SK-N-MC (cell line): ENCODE results near the gene SMG1.

Experiments used
- EZH2 ChIP-seq: fragments of 200-600 bp; sonication (generic); IDR thresholded peaks from one replicate; pipeline ENCODE4 v1.6.1; 2017; ENCODE audit warnings: antibody characterized with exemption
- FOXP2 ChIP-seq: optimal IDR thresholded peaks from 2 replicates; pipeline ENCODE3; 2011; ENCODE audit warnings: mild to moderate bottlenecking, moderate library complexity; ENCODE audit not compliant: insufficient read depth; ENCODE audit errors: extremely low read length, control extremely low read depth
- POLR2AphosphoS5 ChIP-seq: IDR thresholded peaks from 2 replicates; pipeline ENCODE4 v1.6.1; 2012; ENCODE audit warnings: mild to moderate bottlenecking, low read depth, low read length, borderline replicate concordance

GRCh38 chr16:18801145-18801972 lies 124.8 kb downstream of the SMG1 start, which contains the start of gene ARL6IP1:
- TF ChIP-seq POLR2AphosphoS5 (peak; percentile 99), FOXP2 (peak; percentile 24), EZH2 (no peak)
